GM12873 (cell line): ENCODE measurements around the gene PIP5K1C.

Experiments used
- CTCF ChIP-seq: IDR thresholded peaks from 2 replicates; pipeline ENCODE4 v1.5.1; 2012; ENCODE audit warnings: low read depth, mild to moderate bottlenecking, moderate library complexity, low read length, control low read depth; ENCODE audit not compliant: insufficient read depth; ENCODE audit errors: missing control alignments

PIP5K1C gene

GRCh38 chr19:3586127-3586626, 114.1 kb downstream of the PIP5K1C start:
- peak; percentile 60 for TF ChIP-seq CTCF

- TF ChIP-seq CTCF: no peak
Measured at GRCh38 chr19:3585301-3586126, 114.8 kb downstream of the PIP5K1C start, which contains the start of gene GIPC3. TSS of gene GIPC3 (plus strand) at chr19:3585478. CDS start at chr19:3585598, 120 bp downstream.
